ENCODE measurements around the gene GLO1. TPM values are rescaled to one million over a fixed set of nuclear protein-coding genes. Genes with fewer than 3 reads are reported as not detected.

The GLO1 gene
- total and polyA plus RNA-seq, 8 donors, result 4.3 to 132 (median 49.7) TPM

GRCh38 chr6:38722038-38722437 lies 19.1 kb upstream of the GLO1 start:
- TF ChIP-seq EP300 (IDR thresholded peaks at IDR 0.05), result no peak
- TF ChIP-seq, protein P1, sequence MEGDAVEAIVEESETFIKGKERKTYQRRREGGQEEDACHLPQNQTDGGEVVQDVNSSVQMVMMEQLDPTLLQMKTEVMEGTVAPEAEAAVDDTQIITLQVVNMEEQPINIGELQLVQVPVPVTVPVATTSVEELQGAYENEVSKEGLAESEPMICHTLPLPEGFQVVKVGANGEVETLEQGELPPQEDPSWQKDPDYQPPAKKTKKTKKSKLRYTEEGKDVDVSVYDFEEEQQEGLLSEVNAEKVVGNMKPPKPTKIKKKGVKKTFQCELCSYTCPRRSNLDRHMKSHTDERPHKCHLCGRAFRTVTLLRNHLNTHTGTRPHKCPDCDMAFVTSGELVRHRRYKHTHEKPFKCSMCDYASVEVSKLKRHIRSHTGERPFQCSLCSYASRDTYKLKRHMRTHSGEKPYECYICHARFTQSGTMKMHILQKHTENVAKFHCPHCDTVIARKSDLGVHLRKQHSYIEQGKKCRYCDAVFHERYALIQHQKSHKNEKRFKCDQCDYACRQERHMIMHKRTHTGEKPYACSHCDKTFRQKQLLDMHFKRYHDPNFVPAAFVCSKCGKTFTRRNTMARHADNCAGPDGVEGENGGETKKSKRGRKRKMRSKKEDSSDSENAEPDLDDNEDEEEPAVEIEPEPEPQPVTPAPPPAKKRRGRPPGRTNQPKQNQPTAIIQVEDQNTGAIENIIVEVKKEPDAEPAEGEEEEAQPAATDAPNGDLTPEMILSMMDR (IDR thresholded peaks at IDR 0.05), result no peak
- TF ChIP-seq POLR2A (IDR thresholded peaks at IDR 0.05), result no peak
- TF ChIP-seq POLR2AphosphoS5 (IDR thresholded peaks at IDR 0.05), result no peak
- no peak for DNase-seq
- no peaks in the 10 kb centered on the region for H3K9me3 ChIP-seq
- intact Hi-C loops (cut with DNase I; ENCODE audit: low total_unique reads), result no loop called here
- 78 to 88% (median 82%) methylated on average over 3 of the region's 3 CpGs for WGBS, 5 donors
- no peak overlapping the region for H3K27ac ChIP-seq
- H3K36me3 ChIP-seq, result no peaks in the 10 kb centered on the region
- H3K27me3 ChIP-seq, result peaks cover 0 to 28% (median 0%) of the 10 kb centered on the region in 3 donors
- no peak overlapping the region for H3K4me3 ChIP-seq
- H3K4me1 ChIP-seq, result no peaks in the 10 kb centered on the region

GRCh38 chr6:38720295-38720694 lies 17.4 kb upstream of the GLO1 start:
- no peaks in the 10 kb centered on the region for H3K36me3 ChIP-seq
- no peak overlapping the region for H3K27ac ChIP-seq
- H3K4me3 ChIP-seq, result no peak overlapping the region
- 5 to 14% (median 11%) methylated on average over 2 of the region's 2 CpGs for WGBS, 5 donors
- no peaks in the 10 kb centered on the region for H3K9me3 ChIP-seq
- DNase-seq, result no peak
- TF ChIP-seq, protein P1 (IDR thresholded peaks at IDR 0.05), result no peak
- TF ChIP-seq POLR2A (IDR thresholded peaks at IDR 0.05) (no peak), EP300 (IDR thresholded peaks at IDR 0.05) (no peak), POLR2AphosphoS5 (IDR thresholded peaks at IDR 0.05) (no peak)
- H3K4me1 ChIP-seq, result peaks cover 0 to 2% (median 1%) of the 10 kb centered on the region in 4 donors
- intact Hi-C loops (cut with DNase I; ENCODE audit: low total_unique reads), result no loop called here
- H3K27me3 ChIP-seq, result peaks cover 3 to 44% (median 11%) of the 10 kb centered on the region in 3 donors

- H3K4me3 ChIP-seq, result no peak overlapping the region
- TF ChIP-seq, protein P1 (IDR thresholded peaks at IDR 0.05), result no peak
- TF ChIP-seq POLR2AphosphoS5 (IDR thresholded peaks at IDR 0.05), result no peak
- TF ChIP-seq POLR2A (IDR thresholded peaks at IDR 0.05), result no peak
- no peak for TF ChIP-seq EP300 (IDR thresholded peaks at IDR 0.05)
- peaks cover 0 to 12% (median 6%) of the 10 kb centered on the region in 4 donors for H3K4me1 ChIP-seq
- intact Hi-C loops (cut with DNase I; ENCODE audit: low total_unique reads), result no loop called here
- no peak for DNase-seq
- H3K27me3 ChIP-seq, result peaks cover 12 to 53% (median 21%) of the 10 kb centered on the region in 3 donors
- H3K9me3 ChIP-seq, result no peaks in the 10 kb centered on the region
- no peaks in the 10 kb centered on the region for H3K36me3 ChIP-seq
- H3K27ac ChIP-seq, result no peak overlapping the region
- 85 to 100% (median 100%) methylated on average over 1 of the region's 1 CpG for WGBS, 5 donors
Measured at GRCh38 chr6:38719358-38719757, 16.4 kb upstream of the GLO1 start.

- intact Hi-C loops (cut with DNase I; ENCODE audit: low total_unique reads), result no loop called here
- peaks cover 12 to 65% (median 23%) of the 10 kb centered on the region in 3 donors for H3K27me3 ChIP-seq
- WGBS, 5 donors, result 93 to 100% (median 98%) methylated on average over 2 of the region's 2 CpGs
- no peak overlapping the region for H3K4me3 ChIP-seq
- peaks cover 0 to 15% (median 7%) of the 10 kb centered on the region in 4 donors for H3K4me1 ChIP-seq
- H3K27ac ChIP-seq, result no peak overlapping the region
- DNase-seq, result no peak
- H3K9me3 ChIP-seq, result no peaks in the 10 kb centered on the region
- H3K36me3 ChIP-seq, result no peaks in the 10 kb centered on the region
- no peak for TF ChIP-seq POLR2A (IDR thresholded peaks at IDR 0.05)
- TF ChIP-seq, protein P1 (IDR thresholded peaks at IDR 0.05), result no peak
- TF ChIP-seq EP300 (IDR thresholded peaks at IDR 0.05), result no peak
- TF ChIP-seq POLR2AphosphoS5 (IDR thresholded peaks at IDR 0.05), result no peak
Measured at GRCh38 chr6:38716825-38717224, 13.9 kb upstream of the GLO1 start.

Data from stomach (tissue), 9 donors.